Hematopoietic multipotent progenitor cell treated with erythropoietin and hydrocortisone succinate and interleukin-3 and kit ligand, for 8 days (in vitro differentiated cells): ENCODE results near the gene AGBL4.
"Not testable (repeated sequence)": the region's sequence is repeated elsewhere in the genome, so short reads cannot be mapped to it uniquely, and the experiment has no call there.

Experiments
- DNase-seq: peaks from one replicate; pipeline ENCODE4 v3.0.0-alpha.2; 2015

AGBL4 gene

DNA sequence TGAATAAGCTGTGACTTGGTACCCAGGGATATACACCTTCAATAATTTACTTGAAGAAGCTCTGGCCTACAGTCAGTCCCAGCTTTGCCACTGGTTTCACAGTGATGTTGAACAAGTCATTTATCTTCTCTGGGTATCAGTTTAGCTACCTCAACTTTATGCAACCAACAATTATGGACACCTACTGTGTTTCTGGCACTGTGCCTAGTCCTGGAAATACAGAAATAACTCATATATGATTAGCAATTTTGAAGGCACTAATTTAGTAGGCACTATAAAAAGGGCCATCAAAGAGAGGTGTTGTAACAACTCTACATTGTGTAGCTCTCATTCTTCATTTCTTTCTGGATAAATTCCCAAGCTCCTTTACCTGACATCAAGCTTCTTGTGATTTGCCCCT lies 1463.2 kb downstream of the AGBL4 start:
- DNase-seq, result no peak

DNA sequence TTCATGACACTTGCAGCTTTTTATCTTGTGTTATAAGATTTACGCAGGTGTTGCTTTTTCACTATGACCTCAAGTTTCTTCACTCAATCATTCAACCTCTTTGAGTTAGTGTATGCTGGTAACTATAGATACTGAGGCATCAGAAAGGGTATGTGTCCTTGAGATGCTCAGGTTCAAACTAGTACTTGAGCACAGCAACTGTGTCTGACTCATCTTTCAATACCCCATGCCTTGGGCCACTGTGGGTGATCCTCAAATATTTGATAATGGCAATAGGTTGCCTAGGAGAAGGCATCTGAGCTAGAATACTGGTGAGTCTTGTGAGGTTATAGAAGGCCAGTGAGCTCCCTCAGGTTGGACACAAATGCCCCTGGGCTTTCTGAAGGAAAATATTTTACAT lies 1463.6 kb downstream of the AGBL4 start:
- DNase-seq, result no peak

DNA sequence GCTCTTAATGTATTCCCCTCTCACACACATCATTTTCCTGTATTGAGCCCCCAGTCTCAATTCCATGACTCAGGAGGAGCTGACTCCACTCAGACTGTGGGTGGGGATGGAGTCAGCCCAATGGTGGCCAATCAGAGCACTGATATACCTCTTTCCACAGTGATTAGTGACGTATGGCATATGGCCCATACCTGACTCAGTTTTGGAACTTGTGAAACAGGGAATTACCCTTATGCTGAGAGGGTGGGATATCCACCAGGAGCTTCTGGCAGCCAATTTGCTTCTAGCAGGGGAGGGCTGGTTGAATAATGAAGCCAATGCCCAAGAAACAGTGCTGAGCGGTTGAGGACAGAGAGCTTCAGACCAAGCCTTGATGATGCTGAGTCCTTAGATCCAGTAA lies 1465.4 kb downstream of the AGBL4 start:
- no peak for DNase-seq

DNA sequence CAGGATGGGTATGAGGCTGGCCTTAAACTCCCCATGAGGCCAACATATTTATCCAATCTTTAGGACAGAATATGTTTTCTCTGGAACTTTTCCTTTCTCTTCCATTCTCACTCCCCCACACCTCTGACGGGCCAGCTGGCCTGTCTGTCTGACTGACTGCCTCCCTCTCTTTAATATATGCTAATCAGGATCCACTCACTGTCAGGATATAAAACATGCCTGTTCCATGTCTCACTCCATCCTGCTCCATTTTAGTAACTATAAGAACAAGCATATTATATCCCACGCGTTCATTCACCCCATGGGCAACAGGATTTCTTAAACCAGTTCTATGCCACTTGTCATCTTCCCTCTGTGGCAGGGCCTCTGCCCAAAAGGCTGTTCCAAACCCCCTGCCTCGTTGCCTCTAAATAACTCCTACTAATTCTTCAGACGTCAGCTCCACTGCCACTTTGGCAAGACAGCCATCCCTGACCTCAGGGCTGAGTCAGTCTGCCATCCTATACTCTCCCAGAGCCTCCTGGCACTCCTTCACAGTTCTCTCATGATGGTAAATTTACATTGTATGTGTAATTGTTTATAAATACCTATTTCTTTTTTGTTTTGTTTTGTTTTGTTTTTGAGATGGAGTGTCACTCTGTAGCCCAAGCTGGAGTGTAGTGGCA lies 1467.4 kb downstream of the AGBL4 start:
- no peak for DNase-seq

DNA sequence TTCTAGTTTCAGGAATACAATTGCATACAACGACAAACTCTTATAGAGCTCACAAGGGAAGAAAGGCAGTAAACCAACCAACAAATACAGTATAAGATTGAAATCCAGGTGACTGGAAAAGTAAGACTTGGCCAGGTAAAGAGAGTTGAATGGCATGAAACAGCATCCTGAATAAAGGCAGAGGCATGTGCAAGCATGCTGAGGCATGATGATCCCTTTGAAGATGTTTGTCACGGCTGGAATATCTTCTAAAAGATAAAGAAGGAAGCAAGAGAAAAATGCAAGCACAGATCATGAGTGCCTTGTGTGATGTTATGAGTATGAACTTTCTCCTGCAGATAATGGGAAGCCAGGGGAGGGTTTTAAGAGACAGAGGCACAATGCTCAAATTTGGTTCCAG lies 1468.5 kb downstream of the AGBL4 start:
- DNase-seq, result no peak

DNA sequence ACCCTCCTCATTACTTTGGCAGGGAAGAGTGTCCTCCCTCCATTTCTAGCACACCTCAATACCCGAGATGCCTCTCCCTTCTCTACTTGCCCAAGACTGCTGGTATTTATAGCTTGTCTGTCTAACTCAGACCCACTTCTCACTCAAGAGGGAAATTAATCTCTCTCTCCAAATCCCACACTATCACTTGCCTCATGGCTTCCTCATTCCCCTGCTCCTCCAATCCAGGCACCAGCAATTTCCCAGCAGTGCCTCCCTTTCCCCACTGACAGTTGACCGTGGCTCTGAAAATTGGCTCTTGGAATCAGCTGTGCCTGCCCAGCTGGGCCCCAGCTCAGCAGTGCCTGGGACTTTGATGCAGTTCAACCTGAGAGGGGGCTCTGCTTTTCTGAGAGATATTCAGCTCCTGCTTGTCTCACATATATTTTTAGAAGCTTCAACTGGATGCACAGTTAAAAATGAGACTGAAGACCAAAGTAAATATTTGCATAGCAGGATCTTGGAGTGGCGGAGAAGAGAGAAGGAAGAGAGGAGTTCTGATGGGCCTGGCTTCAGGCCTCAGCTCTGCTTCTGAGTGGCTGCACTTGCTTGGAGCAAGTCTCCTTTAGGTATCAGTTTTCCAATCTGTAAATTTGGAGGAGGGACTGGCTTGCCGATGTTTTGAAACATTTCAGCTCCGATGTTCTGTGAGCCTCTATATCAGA lies 1470.7 kb downstream of the AGBL4 start:
- DNase-seq, result no peak

DNA sequence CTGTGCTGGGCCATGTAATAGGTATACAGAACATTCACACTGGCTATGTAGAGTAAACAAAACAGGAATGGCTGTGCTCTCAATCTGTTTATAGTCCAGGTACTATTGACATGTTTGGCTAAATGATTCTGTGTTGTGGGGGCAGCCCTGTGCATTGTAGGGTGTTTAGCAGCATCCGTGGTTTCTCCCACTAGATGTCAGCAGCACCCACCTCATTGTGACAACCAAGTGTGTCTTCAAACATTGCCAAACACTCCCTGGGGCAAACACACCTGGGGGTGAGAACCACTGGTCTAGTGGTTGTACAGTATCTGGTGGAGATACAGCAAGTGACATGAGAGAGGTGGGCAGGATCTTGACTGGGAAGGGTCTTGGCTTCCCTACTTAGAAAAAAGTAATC lies 1471.3 kb downstream of the AGBL4 start:
- DNase-seq, result no peak

DNA sequence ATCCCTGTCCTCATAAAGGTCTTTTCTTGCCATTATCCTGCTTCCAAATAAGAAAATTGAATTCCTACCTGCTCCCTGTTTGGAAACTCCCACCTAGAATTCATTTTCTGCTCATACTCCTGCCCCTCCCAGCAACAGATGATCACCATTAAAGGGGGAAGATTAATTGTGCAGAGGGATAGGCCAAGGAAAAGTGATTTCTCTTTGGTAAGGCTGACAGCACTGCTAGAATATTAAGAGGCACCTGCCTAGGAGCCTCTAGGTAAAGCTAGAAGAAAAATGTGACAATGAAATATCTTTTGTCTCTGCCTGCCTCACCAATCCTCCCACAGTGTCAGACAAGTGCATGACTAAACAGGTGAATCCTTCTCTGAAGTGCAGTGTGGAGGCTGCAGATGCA lies 1474.8 kb downstream of the AGBL4 start:
- no peak for DNase-seq

DNA sequence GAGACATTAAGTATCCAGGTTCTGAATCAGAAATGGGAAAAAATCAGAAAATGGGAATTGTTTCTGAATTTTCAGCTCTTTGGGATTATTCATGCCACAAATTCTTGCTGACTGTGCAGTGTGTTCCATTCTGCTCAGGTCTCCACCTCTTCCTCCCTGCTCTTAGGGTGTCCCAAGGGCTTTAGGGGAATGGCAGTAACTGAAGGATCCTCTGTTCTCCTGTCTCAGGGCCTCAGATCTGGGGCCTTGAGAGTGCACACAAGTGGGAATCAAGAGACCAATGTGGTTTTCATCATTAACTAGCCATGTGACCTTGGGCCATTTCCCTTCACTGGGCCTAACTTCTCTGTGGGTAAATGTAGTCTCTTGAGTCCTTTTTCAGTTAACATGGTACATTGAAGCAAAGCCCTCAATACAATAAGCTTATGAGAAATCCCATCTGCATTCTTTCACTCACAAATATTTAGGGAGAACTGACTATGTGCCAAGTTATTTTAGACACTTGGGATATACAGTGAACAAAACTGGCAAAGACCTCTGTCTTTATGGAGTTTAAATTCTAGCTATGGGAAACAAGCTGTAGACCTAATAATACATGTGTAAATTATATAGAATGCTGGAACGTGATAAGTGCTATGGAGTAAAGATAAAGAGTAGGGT lies 1476.1 kb downstream of the AGBL4 start:
- DNase-seq, result no peak

DNA sequence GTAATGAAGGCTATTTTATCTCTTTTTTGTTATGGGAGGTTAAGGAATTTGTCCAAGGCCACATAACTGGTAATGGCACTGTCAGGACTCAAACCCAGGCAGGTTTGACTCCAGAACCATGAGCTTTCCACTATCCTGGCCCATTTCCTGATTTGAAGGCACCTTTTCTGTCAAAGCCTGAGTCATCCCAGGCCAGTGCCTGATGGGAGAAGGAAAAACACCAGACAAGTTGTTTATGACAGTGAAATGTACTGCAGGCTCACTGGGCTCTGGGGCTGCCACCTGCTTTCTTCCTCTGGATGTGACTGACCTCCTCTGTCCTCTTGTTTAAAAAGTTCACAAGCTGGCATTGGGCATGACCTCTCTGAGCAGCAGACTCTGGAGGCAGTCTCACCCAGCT lies 1479.9 kb downstream of the AGBL4 start:
- no peak for DNase-seq

DNA sequence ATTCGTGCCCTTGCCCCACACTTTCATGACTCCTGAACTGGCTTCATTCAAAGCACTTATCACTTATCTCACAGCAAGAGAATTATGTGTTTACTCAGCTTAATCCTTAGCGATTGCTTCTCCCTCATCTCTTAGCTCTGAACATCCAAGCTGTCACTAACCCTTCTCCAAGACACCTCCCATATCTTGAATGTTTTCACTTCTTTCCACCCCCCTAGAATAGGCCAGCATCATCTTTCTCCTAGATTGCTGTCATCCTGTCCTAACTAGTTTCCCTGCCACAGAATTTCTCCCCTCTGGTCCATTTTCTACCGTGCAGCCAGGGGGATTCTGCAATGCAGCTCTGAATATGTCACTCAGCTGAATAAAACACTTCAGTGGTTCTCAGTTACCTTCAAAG lies 1483.2 kb downstream of the AGBL4 start:
- no peak for DNase-seq

DNA sequence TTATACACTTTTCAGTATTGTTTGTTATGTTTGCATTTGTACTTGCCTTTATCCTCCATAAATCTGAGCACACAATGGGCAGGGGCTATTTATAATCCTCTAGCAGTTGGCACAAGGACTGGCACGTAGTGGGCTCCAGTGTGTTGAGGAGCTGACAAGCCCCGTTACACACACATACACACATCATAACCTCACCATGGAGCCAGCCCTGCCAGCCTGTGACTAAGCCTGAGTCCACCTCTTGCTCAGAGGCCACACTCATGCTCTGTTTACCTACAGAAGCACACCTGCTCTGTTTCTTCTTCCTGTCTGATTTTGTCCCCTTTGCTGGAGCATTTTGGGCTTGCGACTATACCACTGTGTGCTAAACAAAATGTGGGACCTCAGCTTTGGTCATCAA lies 1487.3 kb downstream of the AGBL4 start:
- DNase-seq, result no peak

DNA sequence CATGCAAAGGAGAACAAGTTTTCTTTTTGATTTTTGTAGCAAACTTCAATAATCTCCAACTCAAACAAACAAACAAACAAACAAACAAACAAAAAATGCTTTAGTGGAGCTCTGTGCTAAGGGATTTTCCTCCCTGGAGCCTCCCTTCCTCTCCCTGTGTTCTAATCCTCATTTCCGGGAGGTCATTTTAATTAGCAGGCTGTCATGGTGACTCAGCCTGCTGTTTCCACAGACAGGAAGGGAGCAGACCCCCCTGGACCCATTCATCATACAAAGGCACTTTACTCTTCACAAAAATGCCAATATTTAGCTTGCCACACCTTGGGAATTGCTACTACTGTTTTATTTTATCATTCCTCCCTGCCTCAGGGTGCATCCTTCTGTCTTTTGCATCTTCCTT lies 1490.8 kb downstream of the AGBL4 start:
- DNase-seq, result no peak

DNA sequence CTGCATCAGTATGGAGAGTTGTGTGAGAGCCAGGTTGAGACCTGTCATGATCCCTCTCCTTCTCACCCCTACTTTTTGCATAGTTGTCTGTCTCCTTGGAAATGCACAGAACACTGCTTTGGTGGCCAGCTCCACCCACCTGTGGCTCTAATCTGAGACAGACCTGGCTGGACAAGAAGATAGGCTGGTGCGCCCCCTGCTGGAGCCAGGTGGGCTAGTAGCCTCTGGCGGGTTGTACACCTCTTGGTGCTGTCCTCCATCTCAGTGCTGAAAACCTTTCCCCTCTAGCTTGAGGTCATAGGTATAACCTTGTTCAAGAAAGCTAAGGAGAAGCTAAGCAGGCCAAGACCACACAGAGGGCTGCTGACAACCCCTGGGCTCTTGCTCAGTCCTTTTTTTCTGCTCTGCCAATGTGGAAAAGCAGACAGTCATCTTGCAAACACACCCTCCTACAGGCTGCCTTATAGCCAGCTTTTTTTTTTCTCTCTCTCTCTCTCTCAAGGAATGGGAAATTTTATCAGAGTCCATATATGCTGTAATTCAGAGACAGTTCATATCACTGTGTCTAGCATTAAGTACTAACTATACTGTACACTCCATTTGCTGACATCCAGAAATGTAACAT lies 1492.9 kb downstream of the AGBL4 start:
- DNase-seq, result peak; percentile 69

DNA sequence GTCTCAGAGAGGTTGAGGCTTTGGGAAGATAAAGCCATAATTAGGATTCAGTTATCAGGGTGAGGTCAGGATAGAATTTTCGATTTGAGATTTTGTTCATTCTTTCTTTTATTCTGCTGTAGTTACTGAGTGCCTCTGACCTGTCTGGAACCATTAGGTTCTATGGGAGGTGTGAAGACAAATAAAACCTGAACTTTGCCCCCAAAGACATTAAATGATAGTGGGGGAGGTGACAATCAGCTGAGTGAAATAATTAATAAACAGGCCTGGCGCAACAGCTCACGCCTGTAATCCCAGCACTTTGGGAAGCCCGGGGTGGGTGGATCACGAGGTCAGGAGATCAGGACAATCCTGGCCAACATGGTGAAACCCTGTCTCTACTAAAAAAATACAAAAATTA lies 1496.7 kb downstream of the AGBL4 start:
- DNase-seq, result no peak

DNA sequence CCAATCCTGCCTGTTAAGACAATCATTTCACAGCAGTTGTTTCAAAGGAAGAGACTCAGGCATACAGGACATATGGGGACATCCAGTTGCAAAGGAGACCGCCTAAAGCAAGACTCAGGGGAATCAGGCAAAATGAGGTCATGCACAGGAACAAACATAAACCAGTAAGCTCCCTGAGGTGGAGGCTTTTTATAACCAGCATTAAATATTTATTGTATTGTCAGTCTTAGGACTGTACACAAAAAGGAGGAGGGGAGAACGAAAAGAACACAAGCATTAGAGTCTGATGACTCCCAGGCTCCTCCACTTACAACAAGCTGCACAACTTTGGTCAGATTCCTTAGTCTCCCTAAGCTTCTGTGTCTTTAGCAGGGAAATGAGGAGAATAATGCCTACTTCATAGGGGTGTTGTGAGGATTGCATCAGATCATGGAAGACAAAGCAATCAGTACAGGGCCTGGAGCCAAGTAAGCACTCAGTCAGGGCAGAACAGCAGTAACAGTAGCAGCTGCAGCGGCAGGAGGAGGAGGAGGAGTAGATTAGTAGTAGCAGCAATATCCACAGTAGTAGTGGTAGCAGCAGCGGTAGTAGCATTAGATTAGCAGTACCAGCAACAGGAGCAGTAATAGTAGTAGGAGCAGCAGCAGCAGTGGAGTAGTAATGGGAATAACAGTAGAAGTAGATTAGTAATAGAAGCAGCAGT lies 1497.6 kb downstream of the AGBL4 start:
- no peak for DNase-seq

DNA sequence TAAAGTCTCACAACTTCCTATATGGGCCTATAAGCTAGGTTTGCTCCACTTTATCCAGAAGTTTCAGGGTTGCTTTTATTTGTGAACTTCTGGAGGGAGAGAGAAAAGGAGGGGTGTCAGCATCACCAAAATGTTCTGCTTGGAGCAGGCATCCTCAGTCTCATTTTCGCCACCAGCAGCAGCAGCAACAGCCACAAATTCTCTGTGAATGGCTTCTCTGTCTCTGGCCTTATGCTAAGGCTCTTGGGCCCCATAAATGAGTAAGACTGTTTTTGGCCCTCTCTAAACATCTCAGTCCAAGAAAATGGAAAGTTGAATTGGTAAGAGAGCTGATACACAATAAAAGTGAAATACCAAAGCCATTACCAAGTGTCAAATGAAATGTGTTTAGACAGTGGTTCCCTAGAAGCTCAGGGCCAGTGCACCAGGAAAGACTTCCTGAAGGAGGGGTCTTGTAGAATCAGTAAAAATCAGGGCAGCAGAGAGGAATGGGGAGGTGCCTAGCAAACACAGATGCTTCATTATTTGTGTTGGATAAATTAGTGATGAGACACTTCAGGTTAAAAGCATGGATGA lies 1498.8 kb downstream of the AGBL4 start:
- no peak for DNase-seq

DNA sequence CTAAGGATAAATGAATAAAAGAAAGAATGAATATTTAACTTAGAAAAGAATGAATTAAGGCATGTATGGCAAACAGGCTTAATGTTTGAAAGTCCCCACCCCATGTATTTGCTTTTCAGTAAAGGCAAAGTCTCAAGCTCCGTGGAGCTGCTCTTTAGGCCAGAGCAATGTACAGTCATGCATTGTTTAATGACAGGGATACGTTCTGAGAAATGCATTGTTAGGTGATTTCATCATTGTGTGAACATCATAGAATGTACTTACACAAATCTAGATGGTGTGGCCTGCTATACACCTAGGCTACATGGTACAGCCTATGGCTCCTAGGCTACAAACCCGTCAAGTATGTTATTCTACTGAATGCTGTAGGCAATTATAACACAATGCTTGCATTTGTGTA lies 1500.2 kb downstream of the AGBL4 start:
- DNase-seq, result no peak

DNA sequence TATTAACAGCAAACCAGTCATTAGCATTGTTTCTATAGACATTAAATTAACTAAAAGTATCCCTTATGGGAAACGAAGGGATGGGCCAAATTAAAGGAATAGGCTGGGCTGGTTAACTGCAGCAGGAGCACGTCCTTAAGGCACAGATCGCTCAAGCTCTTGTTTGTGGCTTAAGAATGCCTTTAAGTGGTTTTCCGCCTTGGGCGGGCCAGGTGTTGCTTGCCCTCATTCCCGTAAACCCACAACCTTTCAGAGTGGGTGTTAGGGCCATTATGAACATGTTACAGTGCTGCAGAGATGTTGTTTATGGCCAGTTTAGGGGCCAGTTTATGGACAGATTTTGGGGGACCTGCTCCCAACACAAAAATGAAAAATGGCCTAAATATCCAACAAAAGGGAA lies 1503.9 kb downstream of the AGBL4 start:
- DNase-seq, result not testable (repeated sequence)

DNA sequence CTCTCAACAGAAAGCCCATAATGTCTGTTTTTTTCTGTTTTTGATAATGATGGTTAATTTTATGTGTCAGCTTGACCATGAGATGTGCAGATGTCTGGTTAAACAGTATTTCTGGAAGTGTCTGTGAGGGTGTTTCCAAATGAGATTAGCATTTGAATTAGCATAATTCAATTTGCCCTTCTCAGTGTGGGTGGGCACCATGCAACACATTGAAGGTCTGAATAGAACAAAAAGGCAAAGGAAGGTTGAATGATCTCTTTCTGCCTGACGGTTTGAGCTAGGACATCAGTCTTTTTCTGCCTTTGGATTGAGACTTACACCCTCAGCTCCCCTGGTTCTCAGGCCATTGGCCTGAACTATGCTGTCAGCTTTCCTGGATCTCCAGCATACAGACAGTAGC lies 1516.9 kb downstream of the AGBL4 start:
- no peak for DNase-seq

DNA sequence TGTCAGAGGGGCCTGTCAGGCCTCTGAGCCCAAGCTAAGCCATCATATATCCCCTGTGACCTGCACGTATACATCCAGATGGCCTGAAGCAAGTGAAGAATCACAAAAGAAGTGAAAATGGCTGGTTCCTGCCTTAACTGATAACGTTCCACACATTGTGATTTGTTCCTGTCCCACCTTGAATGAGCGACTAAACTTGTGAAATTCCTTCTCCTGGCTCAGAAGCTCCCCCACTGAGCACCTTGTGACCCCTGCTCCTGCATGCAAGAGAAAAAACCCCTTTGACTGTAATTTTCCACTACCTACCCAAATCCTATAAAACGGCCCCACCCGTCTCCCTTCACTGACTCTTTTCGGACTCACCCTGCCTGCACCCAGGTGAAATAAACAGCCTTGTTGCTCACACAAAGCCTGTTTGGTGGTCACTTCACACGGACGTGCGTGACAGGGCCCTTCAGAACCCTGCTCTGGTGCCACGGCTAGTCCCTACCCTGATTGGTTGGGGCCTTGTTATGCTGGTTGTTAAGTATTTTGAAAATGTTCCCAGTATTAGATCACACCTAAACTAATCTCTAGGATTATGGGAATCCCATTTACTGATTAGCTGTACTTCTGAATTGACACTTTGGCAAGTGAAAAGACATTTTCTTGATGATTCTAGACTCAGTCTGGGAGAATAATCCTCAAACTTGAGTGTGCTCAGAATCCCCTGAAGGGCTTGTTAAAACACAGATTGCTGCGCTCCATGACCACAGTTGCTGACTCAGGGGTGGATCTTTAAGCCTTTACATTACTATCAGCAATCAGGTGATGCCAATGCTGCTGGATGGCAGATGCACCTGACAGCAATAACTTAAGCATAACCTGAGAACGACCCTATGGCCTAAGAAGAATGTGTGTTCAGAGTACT lies 1523.0 kb downstream of the AGBL4 start:
- DNase-seq, result no peak

DNA sequence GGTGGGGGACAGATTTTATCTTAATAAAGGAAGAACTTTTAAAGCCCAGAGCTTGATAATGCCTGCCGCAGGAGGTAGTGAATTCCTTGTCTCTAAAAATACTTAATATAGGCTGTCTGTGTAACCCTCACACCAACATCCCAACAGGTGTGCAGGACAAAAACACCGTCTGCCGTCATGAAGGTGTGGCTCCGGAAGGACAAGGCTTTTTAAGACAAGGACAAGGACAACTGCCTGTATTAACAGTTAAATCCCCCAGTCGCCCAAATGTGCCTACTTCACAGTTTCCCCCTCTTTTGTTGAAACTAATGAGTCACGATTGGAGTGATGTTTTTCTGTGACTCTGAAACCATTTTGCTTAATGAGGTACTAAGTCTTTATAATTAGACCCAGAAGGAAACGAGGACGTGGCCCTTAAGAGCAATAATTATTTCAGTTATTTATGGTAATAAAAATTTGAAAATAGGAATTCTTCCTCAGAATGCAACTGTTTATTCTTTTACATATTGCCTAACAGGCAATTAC lies 1524.5 kb downstream of the AGBL4 start:
- DNase-seq, result no peak
